HG02763 (cell line): ENCODE data around the gene ABCA6.
"Not testable (repeated sequence)": the region's sequence is repeated elsewhere in the genome, so short reads cannot be mapped to it uniquely, and the experiment has no call there.

Source experiments
- ATAC-seq: cut with Tn5 transposase; IDR thresholded peaks from one replicate; pipeline ENCODE4 v1.9.1; 2021; ENCODE audit warnings: mild to moderate bottlenecking, moderate library complexity; ENCODE audit not compliant: unreplicated experiment

The ABCA6 gene

DNA sequence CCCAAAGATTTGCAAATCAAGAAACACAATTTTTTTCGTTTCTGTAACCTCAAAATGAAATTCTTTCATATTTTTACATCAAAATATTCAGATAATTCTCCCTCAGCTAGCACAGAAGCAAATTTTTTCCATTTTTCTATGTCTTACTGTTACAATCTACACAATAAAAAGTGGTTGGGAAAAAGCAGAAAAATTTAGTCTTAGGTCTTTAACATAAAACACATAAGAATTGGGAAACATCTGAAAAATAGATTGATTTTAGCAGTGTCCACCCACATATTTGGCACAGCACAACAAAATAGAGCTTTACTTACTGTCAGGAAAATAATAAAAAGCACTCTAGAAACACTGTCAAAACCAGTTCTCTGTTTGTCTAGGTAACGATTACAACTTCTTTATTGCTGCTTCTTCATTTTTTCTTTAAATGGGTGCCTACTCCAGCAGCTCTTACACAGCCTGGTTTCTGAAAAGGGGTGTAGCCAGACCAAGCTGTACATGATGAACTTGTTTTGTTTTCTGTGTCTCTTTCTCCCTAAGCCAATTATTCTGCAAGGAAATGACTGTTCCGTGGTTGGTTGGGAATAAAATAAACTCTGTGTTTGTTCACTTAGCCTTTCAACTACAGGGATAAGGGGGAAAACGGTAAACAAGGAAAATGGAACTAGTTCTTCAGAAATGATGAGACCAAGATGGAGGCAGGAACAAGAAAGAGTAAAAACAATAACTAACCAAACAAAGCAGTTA, at the start of gene ABCA6:
ABCA6 (minus strand) TSS at position 465 of the 744 bp plus-strand sequence. CDS start 1,192 bp downstream, outside the sequence.
- ATAC-seq = no peak

GRCh38 chr17:69188796-69189195, 47.1 kb upstream of the ABCA6 start:
- no peak for ATAC-seq

- no peak for ATAC-seq
These were observed 46.4 kb upstream of the ABCA6 start for GRCh38 chr17:69188064-69188463.

DNA sequence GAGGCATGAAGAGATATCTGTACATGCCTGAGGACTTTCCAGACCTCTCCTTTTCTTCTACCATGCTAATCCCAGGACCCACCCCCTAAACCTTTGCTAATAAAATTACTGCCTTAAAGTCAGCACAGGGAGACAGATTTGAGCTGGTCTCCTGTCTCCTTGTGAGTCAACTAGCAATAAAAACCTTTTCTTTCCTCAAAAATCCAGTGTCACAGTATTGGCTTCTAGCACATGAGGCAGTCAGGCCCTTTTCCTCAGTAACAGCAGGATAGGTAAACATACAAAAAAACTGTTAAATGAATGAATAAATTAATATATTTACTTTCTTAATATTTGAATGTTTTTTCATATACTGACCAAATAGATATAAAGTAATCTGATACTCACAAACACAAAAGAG, 45.6 kb upstream of the ABCA6 start:
- ATAC-seq = no peak

DNA sequence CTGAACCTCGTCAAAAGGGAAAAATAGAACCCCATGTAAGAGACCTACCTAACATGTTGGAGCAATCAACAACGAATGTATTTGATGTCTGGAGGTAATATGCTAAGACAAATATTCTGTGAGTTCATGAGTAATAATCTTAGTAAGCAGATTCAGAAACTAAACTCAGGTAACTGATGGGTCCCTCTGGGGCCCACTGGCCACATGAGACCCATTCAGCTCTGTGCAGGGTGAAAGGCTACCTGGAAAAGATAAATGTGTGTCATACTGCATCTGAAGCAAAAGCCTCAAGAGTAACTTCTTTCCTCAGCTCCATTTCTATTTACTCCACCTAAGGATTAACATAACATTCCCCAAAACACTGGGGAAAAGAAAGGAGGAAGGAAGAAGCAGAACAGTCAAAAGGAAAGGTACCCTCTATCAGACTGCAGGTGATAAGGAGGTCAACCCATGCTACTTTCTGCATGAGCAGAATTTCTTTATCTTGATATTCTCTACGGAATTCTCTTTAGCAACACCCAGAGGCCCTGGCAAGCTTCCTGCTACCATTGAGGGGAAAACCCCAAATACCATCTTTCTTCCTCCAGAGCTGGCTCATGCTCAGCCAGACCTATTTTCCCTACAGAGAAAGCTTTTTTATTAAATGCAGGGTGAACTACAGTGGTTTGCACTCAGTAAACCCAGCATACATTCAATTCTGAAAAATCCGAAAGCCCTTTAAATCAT, 37.7 kb upstream of the ABCA6 start:
- no peak for ATAC-seq

GRCh38 chr17:69176457-69176795, 34.7 kb upstream of the ABCA6 start:
- ATAC-seq = no peak

DNA sequence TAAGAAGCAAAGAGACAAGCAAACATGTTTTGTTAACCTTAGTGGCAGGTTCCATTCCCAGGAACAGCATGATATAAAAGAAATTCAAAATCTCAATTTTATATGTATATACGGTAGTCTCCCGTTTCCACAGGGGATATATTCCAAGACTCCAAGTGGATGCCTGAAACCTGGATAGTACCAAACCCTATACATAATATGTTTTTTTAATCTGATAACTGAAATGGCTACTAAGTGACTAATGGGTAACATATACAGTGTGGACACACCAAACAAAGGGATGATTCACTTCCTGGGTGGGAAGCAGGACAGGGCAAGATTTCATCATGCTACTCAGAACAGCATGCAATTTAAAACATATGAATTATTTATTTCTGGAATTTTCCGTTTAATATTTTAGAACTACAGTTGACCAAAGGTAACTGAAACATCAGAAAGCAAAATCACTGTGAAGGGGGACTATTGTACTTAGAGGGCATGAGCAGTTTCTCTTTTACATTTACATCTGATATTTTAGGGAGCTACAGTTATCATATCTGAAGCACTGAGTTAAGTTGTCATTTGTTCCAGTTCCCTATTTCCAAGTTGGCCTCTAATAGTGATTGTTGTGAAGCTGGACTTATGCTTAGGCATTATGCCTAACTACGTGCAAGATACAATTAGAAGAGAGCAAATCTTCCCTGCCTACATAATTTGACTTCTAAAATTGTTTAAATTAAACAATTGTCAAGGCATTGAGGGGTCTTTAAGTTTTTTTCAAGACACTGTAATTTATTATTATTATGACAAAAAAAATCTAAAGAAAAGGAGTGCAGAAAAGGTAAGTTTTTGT, 34.1 kb upstream of the ABCA6 start:
- ATAC-seq = no peak

DNA sequence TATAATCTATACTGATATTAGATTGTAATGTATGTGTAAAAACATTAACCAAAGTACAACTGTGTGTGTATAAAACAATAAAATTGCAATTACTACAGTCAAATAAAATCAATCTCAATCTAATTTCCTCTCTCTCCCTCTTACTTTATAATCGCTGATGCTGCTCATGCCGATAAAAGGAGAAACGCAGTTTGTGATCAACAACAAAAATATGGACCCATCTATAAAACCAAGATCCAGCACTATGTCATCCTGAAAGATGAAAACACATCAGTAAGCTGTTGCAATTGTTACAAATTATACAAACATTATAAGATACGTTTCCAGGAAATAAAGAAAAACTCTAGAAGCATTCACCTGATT, 33.5 kb upstream of the ABCA6 start:
- no peak for ATAC-seq

- ATAC-seq = no peak
These were observed 31.4 kb upstream of the ABCA6 start for GRCh38 chr17:69173118-69173517.

DNA sequence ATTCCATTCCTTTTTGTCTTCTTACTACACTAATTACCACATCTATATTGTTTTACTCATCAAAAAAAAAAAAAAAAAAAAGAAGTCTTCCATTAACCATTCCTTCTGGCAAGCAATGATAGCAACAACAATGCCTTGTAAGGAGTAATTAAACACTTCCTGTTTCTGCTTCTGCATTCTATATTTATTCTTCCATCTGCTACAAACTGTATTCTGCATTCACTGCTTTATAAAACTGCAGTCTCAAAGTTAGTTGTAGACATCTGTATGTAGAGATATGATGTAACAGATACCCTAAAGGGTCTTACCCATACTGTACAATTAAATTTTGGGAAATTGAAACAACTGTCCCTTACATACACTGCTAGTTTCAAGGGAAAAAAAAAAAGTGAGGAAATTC, 28.7 kb upstream of the ABCA6 start:
- no peak for ATAC-seq

DNA sequence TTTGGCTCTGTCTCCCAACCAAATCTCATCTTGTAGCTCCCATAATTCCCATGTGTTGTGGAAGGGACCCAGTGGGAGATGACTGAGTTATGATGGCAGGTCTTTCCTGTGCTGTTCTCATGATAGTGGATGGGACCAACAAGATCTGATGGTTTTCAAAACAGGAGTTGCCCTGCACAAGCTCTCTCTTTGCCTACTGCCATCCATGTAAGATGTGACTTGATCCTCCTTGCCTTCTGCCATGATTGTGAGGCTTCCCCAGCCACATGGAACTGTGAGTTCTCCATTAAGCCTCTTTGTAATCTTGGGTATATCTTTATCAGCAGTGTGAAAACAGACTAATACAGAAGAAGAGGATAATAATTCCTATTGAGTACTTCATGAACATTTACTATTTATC, 26.9 kb upstream of the ABCA6 start:
- ATAC-seq = not testable (repeated sequence)

- no peak for ATAC-seq
These were observed 25.3 kb upstream of the ABCA6 start for GRCh38 chr17:69166957-69167356.

GRCh38 chr17:69164206-69164605, 22.5 kb upstream of the ABCA6 start:
- ATAC-seq = no peak

GRCh38 chr17:69159418-69159817, 17.7 kb upstream of the ABCA6 start:
- no peak for ATAC-seq

GRCh38 chr17:69154267-69154666, 12.6 kb upstream of the ABCA6 start:
- ATAC-seq = no peak

- ATAC-seq = no peak
These were observed 8.6 kb upstream of the ABCA6 start for GRCh38 chr17:69150333-69150732.

DNA sequence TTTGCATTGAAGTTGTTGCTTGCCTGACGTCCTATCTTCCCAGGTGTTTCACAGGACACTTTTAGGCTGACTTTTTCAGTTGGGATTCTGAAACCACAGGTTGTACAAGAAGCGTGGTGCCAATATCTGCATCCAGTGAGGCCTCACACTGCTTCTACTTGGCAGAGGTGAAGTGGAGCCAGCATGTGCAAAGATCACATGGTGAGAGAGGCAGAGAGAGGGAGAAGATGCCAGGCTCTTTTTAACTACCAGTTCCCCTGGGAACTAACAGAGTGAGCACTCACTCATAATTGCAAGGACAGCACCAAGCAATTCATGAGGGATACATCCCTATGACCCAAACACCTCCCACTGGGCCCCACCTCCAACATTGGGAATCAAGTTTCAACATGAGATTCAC, 5.8 kb upstream of the ABCA6 start:
- ATAC-seq = no peak

DNA sequence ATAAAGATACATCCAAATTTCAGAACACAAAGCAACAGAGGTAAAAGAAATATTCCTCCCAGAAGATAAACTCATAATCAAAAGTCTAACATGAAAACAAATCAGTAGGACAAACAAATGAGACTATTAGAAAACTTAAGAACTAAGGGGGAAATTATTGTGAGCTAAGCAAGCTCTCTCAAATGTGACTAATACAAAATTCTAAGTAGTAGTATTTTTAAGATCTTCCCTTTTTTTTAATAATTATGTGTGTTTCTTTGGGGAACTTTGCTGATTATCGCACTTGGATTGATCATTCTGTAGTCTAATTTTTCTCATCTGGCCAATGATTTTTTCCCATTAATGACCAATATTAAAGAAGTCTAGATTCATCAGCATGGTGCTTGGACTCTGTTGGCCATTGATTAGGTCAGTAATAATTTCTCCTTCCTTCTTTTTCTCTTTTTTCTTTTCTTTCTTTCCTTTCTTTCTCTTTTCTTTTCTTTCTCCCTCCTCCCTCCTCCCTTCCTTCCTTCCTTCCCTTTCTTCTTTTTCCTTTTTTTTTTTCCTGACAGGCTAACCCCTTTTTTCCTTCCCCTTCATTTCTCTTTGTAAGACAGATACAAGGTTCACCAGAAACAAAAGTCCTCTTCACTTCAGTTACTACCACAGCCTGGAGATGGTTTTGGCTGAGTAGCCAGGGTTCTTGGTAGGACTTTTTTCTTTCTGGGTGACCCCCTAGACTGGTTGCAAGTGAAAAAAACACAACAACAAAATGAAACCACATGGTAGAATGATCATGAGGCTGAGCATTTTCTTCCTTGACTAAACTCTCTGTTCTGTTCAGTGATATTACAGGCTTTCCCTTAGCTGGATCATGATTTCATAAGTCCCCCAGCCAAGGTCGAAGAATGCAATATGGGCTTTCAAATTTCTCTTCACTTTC, 2.9 kb upstream of the ABCA6 start:
- no peak for ATAC-seq

- ATAC-seq = no peak
These were observed 2.1 kb upstream of the ABCA6 start for GRCh38 chr17:69143683-69144231.

DNA sequence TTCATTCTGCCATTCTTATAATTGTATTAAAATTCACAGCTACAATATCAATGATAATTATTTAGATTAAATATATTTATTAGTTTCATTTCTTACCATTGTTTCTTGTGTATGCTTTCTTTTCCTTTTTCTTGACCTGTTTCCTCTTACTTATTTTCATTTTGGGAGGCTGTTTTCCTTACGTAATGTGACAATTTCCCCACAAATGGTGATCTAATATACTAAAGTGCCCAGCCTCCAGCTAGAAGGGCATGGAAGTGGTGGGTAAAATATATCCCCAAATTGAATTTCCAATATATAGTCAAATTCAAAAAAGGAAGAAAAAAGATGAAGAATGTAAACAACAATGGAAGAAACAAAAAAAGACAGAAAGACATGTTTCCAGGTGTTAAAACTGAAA, 1.5 kb upstream of the ABCA6 start:
- no peak for ATAC-seq
